VCaP (cell line): Measurements from ENCODE around the gene SLC1A2.

ENCODE experiments used
- H3K27ac ChIP-seq: fragments of 450-650 bp; 2 replicates; pipeline ENCODE4 v1.5.1; 2017
- TF ChIP-seq, protein P1 (sequence below): fragments of 450-650 bp; conservative IDR thresholded peaks from 2 replicates; pipeline ENCODE4 v1.5.1; 2017; ENCODE audit warnings: mild to moderate bottlenecking, moderate library complexity

The SLC1A2 gene

DNA sequence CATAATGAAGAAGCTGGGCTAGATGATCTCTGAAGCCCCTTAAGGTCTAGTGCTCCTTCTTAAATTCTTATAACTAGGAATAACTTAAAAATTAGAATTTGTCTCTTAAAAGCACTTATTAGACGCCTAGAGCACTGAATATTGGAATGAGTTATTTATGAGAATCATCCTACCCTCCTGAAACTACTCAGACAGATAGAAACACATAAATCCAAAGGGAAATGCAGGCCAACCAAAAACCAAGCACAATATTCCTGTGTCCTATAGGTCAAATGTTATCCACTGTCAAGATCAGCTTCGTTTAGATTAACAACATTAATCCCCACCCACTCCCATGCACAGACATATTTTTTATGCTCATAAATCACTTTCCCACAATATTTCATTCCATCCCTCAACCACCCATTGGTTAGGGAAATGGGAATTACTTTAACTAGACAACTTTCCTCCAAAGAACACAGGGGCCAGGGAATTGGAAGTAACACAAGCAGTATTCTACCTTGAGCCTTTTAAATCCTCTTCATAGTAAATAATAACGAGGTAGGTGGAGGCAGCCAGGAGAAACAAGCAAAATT, 193.3 kb downstream of the SLC1A2 start:
- TF ChIP-seq, protein P1, sequence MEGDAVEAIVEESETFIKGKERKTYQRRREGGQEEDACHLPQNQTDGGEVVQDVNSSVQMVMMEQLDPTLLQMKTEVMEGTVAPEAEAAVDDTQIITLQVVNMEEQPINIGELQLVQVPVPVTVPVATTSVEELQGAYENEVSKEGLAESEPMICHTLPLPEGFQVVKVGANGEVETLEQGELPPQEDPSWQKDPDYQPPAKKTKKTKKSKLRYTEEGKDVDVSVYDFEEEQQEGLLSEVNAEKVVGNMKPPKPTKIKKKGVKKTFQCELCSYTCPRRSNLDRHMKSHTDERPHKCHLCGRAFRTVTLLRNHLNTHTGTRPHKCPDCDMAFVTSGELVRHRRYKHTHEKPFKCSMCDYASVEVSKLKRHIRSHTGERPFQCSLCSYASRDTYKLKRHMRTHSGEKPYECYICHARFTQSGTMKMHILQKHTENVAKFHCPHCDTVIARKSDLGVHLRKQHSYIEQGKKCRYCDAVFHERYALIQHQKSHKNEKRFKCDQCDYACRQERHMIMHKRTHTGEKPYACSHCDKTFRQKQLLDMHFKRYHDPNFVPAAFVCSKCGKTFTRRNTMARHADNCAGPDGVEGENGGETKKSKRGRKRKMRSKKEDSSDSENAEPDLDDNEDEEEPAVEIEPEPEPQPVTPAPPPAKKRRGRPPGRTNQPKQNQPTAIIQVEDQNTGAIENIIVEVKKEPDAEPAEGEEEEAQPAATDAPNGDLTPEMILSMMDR, result no peak
- H3K27ac ChIP-seq, result no peak overlapping the region

DNA sequence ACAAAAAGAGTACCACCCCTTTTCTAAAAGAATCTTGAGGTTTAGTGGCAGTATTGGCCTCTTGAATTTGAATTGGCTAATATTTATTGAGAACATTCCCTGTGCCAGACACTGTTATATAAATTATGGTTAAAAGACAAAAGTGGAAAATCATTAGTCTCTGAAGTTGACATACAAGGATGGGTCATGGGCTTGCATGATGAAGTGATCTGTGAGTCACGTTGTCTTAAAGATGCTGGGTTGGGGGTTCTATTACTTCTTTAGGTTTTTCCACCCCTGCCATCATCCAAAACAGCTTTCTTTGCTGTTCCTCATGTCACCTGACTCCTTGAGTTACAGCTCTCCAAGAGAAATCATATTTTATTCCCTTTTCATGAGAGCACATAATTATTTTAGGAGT, 195.4 kb downstream of the SLC1A2 start:
- H3K27ac ChIP-seq, result no peak overlapping the region

DNA sequence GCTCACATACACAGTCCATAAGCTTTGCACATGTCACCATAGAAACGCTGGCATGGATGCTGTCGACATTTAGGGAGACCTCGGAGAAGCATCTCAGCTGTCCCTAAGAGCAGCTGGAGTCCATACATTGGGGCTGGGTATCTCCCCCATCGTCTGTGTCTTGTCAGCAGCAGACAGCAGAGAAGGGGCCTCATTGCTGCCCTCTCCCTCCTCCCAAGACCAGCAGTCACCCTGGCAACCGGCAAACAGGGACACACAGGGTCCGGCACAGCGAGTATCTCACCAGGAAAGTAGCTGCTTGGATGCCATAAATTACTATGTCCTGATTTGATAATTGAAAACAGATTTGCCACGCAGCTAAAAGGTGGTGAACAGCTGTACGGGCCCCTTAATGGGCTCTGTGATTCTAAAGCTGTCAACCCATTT, 196.0 kb downstream of the SLC1A2 start:
- no peak overlapping the region for H3K27ac ChIP-seq
- TF ChIP-seq, protein P1, result no peak

More for the DNA sequence above, 195.4 kb downstream of the SLC1A2 start:
- TF ChIP-seq, protein P1, result no peak

DNA sequence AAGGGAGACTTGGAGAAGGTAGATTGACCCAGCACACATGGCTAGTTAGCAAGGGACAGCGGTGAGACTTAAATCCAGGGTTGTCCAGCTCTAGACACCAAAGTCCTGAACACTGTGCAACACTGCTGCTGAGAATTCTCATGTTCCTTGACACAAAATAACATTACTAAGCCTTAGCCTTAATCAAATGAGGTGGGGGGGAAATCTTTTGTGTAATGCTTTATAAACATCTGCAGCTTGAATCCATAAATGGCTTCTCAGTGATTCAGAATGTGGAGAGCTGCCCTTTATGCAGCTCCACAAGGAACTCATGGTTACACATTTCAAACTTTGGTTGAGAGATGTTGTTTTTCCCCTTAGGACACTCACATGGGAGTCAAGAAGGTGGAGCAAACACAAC, 200.4 kb downstream of the SLC1A2 start:
- H3K27ac ChIP-seq, result no peak overlapping the region
- TF ChIP-seq, protein P1, result no peak

DNA sequence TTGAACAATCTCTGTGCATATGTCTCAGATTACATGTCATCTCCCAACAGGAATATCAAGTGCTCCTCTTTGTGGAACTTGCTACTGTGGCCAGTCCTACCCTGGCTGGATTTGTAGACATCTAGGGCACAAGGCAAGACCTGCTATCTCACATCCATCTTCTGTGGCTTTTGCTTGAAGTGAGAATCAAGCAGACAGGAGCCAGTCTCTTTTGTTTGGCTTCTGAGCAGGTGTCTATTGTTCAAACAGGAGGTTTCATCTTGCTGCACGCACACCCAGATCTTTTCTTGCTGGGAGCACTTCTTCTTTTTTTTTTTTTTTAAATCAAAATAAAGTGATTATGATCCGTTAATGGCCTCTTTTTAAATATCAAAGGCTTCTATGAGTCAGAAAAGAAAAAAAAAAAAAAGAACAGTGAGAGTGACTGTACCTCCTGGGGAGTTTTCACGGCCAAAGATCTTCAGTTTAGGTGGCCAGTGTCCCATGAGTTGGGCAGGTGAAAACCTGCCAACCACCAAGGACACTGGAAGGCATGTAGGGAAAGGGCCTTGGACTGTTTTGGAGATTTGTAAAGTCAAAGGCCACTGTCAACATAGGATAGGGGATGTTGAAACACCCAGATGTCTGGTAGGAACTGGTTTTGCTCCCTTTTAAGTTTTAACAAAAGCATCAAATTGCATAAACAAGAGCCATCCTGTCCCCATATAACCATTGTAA, 202.2 kb downstream of the SLC1A2 start:
- TF ChIP-seq, protein P1, result no peak
- H3K27ac ChIP-seq, result no peak overlapping the region

DNA sequence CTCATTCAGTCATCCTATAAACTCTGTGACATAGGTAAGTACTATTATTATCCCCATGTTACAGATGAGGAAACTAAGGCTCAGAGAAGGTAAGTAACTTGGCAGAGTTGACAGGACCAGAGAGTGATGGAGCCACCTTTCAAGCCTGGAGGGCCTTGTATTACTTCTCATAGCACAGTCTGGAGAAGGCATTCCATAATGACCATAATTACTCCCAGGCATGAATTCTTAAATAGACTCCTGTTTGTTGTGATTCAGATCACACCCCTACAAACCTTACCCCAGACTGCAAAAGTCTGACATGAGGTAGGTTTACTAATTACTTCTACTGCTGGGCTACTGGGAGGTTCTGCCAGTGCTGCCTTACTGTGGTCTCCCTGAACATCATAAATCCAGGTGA, 203.4 kb downstream of the SLC1A2 start:
- no peak overlapping the region for H3K27ac ChIP-seq
- TF ChIP-seq, protein P1, result no peak

DNA sequence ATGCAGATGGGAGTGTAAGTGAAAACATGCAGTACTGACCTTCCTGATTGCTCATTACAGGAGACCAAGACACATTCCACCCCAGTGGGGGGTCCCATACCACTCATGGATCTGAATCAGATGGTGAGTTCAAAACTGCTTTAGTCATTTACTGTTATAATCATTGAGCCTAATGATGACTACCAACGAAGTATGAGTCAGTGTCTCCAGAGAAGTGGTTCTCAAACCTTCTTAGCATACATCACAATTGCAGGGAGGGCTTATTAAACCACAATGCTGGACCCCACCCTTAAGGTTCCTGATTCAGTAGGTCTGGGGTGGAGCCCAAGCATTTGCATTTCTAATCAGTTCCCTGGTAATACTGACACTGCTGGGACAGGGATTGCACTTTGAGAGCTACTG, 204.6 kb downstream of the SLC1A2 start:
- TF ChIP-seq, protein P1, result no peak
- no peak overlapping the region for H3K27ac ChIP-seq
